K562 (cell line): Measurements from ENCODE around the gene PRR7. TPM values are rescaled to one million over a fixed set of nuclear protein-coding genes. Genes with fewer than 3 reads are reported as not detected.
A peak's percentile ranks its signal among the peaks of the same experiment; 100 is the strongest.

Source experiments
- E2F6 ChIP-seq, 2 experiments: IDR thresholded peaks; 2 replicates each; pipeline ENCODE4 v1.6.1; 2011; ENCODE audit warnings: borderline replicate concordance in 1 of 2, control low read depth in 1 of 2, low read depth in 1 of 2, low read length in 1 of 2, mild to moderate bottlenecking in 1 of 2, mixed read lengths in 1 of 2, moderate library complexity in 1 of 2; ENCODE audit not compliant: insufficient read depth in 1 of 2, insufficient read length in 1 of 2, poor library complexity in 1 of 2, severe bottlenecking in 1 of 2; ENCODE audit errors: extremely low read depth in 1 of 2
- HNRNPK ChIP-seq: fragments of 200-400 bp; formaldehyde crosslinking; IDR thresholded peaks from one replicate; pipeline ENCODE4 v1.6.1; 2018; ENCODE audit warnings: mild to moderate bottlenecking, low read depth, low read length; ENCODE audit not compliant: poor library complexity, severe bottlenecking
- LARP7 ChIP-seq: fragments of 450-650 bp; IDR thresholded peaks from 2 replicates; pipeline ENCODE4 v1.6.1; 2016
- PHF8 ChIP-seq: fragments of 200-600 bp; sonication (generic); IDR thresholded peaks from 2 replicates; pipeline ENCODE4 v1.6.1; 2012; ENCODE audit warnings: mixed run types, mild to moderate bottlenecking, inconsistent platforms, low read length, moderate library complexity, borderline replicate concordance
- POLR2G ChIP-seq: fragments of 200-400 bp; formaldehyde crosslinking; IDR thresholded peaks from 2 replicates; pipeline ENCODE4 v1.6.1; 2017; ENCODE audit warnings: low read depth, mild to moderate bottlenecking, antibody characterized with exemption, low read length, moderate library complexity
- RBBP5 ChIP-seq: fragments of 200-600 bp; sonication (generic); IDR thresholded peaks from 2 replicates; pipeline ENCODE4 v1.6.1; 2012; ENCODE audit warnings: borderline replicate concordance, mild to moderate bottlenecking, low read length, control low read depth, inconsistent platforms; ENCODE audit not compliant: insufficient read depth, poor library complexity, severe bottlenecking
- RBFOX2 ChIP-seq: fragments of 200-400 bp; formaldehyde crosslinking; IDR thresholded peaks from 2 replicates; pipeline ENCODE4 v1.6.1; 2017; ENCODE audit warnings: low read depth, mild to moderate bottlenecking, low read length, moderate library complexity
- RNF219 ChIP-seq: fragments of 250-450 bp; sonication (Bioruptor Pico); IDR thresholded peaks from 2 replicates; pipeline ENCODE4 v1.5.0; 2022; ENCODE audit warnings: mild to moderate bottlenecking
- TAF1 ChIP-seq: IDR thresholded peaks from 2 replicates; pipeline ENCODE4 v1.6.1; 2011; ENCODE audit warnings: mild to moderate bottlenecking, low read length, moderate library complexity; ENCODE audit not compliant: insufficient read depth, control insufficient read depth, severe bottlenecking; ENCODE audit errors: extremely low read depth
- UBTF ChIP-seq, 2 experiments: IDR thresholded peaks; 2 replicates each; pipeline ENCODE4 v1.6.1; 2012; ENCODE audit warnings: improper control_type of control experiment in 2 of 2, low read depth in 2 of 2, low read length in 2 of 2, borderline replicate concordance in 1 of 2
- YY1 ChIP-seq, 3 experiments: IDR thresholded peaks; 2 replicates each; pipeline ENCODE4 v1.6.1; 2011; ENCODE audit warnings: low read length in 2 of 3, mild to moderate bottlenecking in 2 of 3, moderate library complexity in 2 of 3, borderline replicate concordance in 1 of 3, control low read depth in 1 of 3, low read depth in 1 of 3; ENCODE audit not compliant: insufficient read depth in 3 of 3, insufficient replicate concordance in 2 of 3, control insufficient read depth in 1 of 3, insufficient read length in 1 of 3; ENCODE audit errors: extremely low read depth in 1 of 3
- ZNF512 ChIP-seq: IDR thresholded peaks from 2 replicates; pipeline ENCODE4 v1.6.1; 2016; ENCODE audit warnings: missing genetic modification characterization, missing compliant biosample characterization
- ZNF639 ChIP-seq, 2 experiments: fragments of 200-800 bp in 1 of 2; sonication (Bioruptor generic) in 1 of 2; sonication (generic) in 1 of 2; formaldehyde crosslinking in 1 of 2; IDR thresholded peaks in 1 of 2; conservative IDR thresholded peaks in 1 of 2; 2 replicates each; pipeline versions ENCODE4 v1.5.0 to v1.6.1; 2016 to 2020; ENCODE audit warnings: missing compliant biosample characterization in 1 of 2, missing genetic modification characterization in 1 of 2, missing genetic modification reagents in 1 of 2
- ZNF699 ChIP-seq: fragments of 250-450 bp; sonication (Bioruptor Pico); IDR thresholded peaks from 2 replicates; pipeline ENCODE4 v1.8.0; 2021; ENCODE audit warnings: mild to moderate bottlenecking, moderate library complexity; ENCODE audit not compliant: insufficient replicate concordance
- polyA plus RNA-seq, 8 experiments: library from polyadenylated mRNA; depleted of rRNA in 4 of 8; stranded (reverse) in 5 of 8; unstranded in 3 of 8; fragments of >200 nt; fragmentation: Nextera tagmentation in 2 of 8; fragmentation: Illumina TruSeq in 1 of 8; extraction: Ambion mirVana in 2 of 8; extraction: Trizol in 1 of 8; gene quantifications; 2 replicates each; pipeline versions ENCODE4 v1.2.1 to v1.2.3, GENCODE V29; 2011 to 2014; ENCODE audit warnings: inconsistent platforms in 1 of 8, missing spikeins in 1 of 8
- total RNA-seq, 7 experiments: library from RNA; depleted of rRNA in 6 of 7; stranded (reverse); fragments of >200 nt in 6 of 7; fragmentation: Illumina TruSeq in 2 of 7; extraction: Trizol in 2 of 7; gene quantifications; 2 replicates each; pipeline versions ENCODE4 v1.2.1 to v1.2.3, GENCODE V29; 2011 to 2021; ENCODE audit warnings: low replicate concordance in 1 of 7

The PRR7 gene
- total and polyA plus RNA-seq, 9 of the 15 experiments (the other 6 are each of a cell fraction or from before 2014, with no cell fraction given): 0.80 to 11.3 (median 10.4) TPM; not detected in 4

- no peak for TF ChIP-seq ZNF512 (tag)
- peak; percentile 40 for TF ChIP-seq HNRNPK
- peak; percentile 61 for TF ChIP-seq TAF1
- TF ChIP-seq UBTF (IDR thresholded peaks at IDR 0.05; ENCODE audit: borderline replicate concordance in 1 of 2, low read depth in 2 of 2, low read length in 2 of 2): 0 out of 4 replicates have a peak, but pooled peaks of 1 of the 2 experiments have one; percentile 29
- no peak for TF ChIP-seq RNF219 (CRISPR knock-in tag)
- TF ChIP-seq ZNF639 (CRISPR knock-in tag; conservative IDR thresholded peaks at IDR 0.05 in 1 of 2, IDR thresholded peaks at IDR 0.05 in 1 of 2): peak in 1 of 2 experiments; percentile 47; a peak in 1 of 4 replicates
- peak in 1 of 3 experiments; percentile 19 for TF ChIP-seq YY1 (IDR thresholded peaks at IDR 0.05; ENCODE audit: borderline replicate concordance in 1 of 3, control insufficient read depth in 1 of 3, extremely low read depth in 1 of 3, insufficient read depth in 3 of 3, insufficient read length in 1 of 3, insufficient replicate concordance in 2 of 3, low read depth in 1 of 3, low read length in 2 of 3)
- peak; percentile 61 for TF ChIP-seq RBFOX2
- no peak for TF ChIP-seq ZNF699 (CRISPR knock-in tag)
- peak; percentile 49; the same call in 1 of the 2 replicates for TF ChIP-seq PHF8
- no peak for TF ChIP-seq LARP7
- TF ChIP-seq E2F6 (IDR thresholded peaks at IDR 0.05; ENCODE audit: borderline replicate concordance in 1 of 2, extremely low read depth in 1 of 2, insufficient read depth in 1 of 2, insufficient read length in 1 of 2, low read depth in 1 of 2, low read length in 1 of 2, poor library complexity in 1 of 2, severe bottlenecking in 1 of 2): peak in 1 of 2 experiments; percentile 42
- peak; percentile 18 for TF ChIP-seq RBBP5
- peak; percentile 76 for TF ChIP-seq POLR2G
These were observed 26.9 kb downstream of the PRR7 start, which contains the start of gene DBN1 (continued) for GRCh38 chr5:177473443-177474001.
